BE2C (cell line): ENCODE data around the gene OPA3.

ENCODE experiments used
- DNase-seq: peaks from one replicate; pipeline ENCODE4 v3.0.0-alpha.2; 2020
- H3K27me3 ChIP-seq: fragments of 250-450 bp; sonication (Bioruptor Pico); 2 replicates; pipeline ENCODE4 v1.5.1; 2020; ENCODE audit warnings: mild to moderate bottlenecking
- H3K36me3 ChIP-seq: fragments of 250-450 bp; sonication (Bioruptor Pico); 2 replicates; pipeline ENCODE4 v1.5.1; 2020; ENCODE audit warnings: mild to moderate bottlenecking
- H3K4me1 ChIP-seq: fragments of 250-450 bp; sonication (Bioruptor Pico); 2 replicates; pipeline ENCODE4 v1.5.1; 2020
- H3K4me3 ChIP-seq: 2 replicates; pipeline ENCODE4 v1.5.1; 2011; ENCODE audit warnings: low read depth, low read length
- H3K9me3 ChIP-seq: fragments of 250-450 bp; sonication (Bioruptor Pico); 2 replicates; pipeline ENCODE4 v1.5.1; 2020
- TF ChIP-seq, protein P1 (sequence below): IDR thresholded peaks from 2 replicates; pipeline ENCODE4 v1.5.1; 2012; ENCODE audit warnings: mild to moderate bottlenecking, low read depth, low read length

OPA3 gene

GRCh38 chr19:45495178-45495577 is 89.4 kb downstream of the OPA3 start:
- H3K4me1 ChIP-seq = peaks cover 6% of the 10 kb centered on the region
- TF ChIP-seq, protein P1, sequence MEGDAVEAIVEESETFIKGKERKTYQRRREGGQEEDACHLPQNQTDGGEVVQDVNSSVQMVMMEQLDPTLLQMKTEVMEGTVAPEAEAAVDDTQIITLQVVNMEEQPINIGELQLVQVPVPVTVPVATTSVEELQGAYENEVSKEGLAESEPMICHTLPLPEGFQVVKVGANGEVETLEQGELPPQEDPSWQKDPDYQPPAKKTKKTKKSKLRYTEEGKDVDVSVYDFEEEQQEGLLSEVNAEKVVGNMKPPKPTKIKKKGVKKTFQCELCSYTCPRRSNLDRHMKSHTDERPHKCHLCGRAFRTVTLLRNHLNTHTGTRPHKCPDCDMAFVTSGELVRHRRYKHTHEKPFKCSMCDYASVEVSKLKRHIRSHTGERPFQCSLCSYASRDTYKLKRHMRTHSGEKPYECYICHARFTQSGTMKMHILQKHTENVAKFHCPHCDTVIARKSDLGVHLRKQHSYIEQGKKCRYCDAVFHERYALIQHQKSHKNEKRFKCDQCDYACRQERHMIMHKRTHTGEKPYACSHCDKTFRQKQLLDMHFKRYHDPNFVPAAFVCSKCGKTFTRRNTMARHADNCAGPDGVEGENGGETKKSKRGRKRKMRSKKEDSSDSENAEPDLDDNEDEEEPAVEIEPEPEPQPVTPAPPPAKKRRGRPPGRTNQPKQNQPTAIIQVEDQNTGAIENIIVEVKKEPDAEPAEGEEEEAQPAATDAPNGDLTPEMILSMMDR = no peak
- H3K27me3 ChIP-seq = no peaks in the 10 kb centered on the region
- H3K9me3 ChIP-seq = no peaks in the 10 kb centered on the region; the same call in 1 of the 2 replicates
- no peak for DNase-seq
- peaks cover 21% of the 10 kb centered on the region for H3K36me3 ChIP-seq
- peak overlapping the region; percentile 6; the same call in 1 of the 2 replicates for H3K4me3 ChIP-seq

- TF ChIP-seq, protein P1 = no peak
- Histone ChIP-seq H3K36me3 (peaks cover 21% of the 10 kb centered on the region), H3K27me3 (no peaks in the 10 kb centered on the region), H3K4me3 (no peak overlapping the region), H3K4me1 (peaks cover 5% of the 10 kb centered on the region), H3K9me3 (no peaks in the 10 kb centered on the region; the same call in 1 of the 2 replicates)
- no peak for DNase-seq
These were observed 90.2 kb downstream of the OPA3 start for GRCh38 chr19:45494261-45494916.

DNA sequence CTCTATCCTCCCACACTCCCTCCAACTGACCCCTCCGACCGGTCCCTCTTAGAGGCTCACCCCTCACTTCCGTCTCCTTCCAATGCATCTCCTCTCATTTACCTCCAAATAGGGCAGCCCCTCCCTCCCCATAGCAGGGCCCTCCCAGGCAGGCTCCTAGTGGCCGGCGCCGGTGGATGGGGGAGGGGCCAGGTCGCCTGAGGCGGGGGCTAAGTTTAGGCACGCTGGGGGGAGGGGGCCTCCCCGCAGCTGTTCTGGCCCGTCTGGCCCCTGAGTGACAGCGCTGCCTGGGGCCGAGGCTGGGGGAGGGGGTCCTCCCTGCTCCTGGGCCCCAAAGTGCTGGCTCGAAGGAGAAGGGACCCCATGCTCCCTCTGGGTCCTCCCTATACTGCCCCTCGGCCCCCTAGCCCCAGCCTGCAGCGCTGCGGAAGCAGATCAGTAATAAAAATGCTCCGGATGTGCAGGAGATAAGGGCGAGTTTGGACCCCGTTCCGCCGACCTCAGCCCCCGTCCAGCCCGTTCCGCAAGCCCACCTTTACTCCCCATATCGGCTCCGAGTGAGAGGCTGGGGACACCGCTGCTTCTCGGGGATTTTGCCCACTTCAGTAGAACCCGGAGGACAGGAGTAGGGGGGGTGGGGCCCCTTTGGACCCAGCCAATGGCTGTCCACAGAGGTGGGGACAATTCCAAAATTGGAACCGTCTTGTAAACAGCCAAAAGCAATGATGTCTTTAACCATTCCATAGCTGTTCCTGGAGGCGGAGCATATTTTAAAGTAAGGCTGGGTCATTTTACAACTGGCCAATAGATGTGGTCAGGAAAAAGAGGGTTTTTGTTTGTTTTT is 91.8 kb downstream of the OPA3 start:
- Histone ChIP-seq H3K4me1 (no peaks in the 10 kb centered on the region), H3K27me3 (no peaks in the 10 kb centered on the region), H3K36me3 (peaks cover 21% of the 10 kb centered on the region), H3K4me3 (no peak overlapping the region), H3K9me3 (no peaks in the 10 kb centered on the region)
- TF ChIP-seq, protein P1 = no peak
- DNase-seq = no peak

DNA sequence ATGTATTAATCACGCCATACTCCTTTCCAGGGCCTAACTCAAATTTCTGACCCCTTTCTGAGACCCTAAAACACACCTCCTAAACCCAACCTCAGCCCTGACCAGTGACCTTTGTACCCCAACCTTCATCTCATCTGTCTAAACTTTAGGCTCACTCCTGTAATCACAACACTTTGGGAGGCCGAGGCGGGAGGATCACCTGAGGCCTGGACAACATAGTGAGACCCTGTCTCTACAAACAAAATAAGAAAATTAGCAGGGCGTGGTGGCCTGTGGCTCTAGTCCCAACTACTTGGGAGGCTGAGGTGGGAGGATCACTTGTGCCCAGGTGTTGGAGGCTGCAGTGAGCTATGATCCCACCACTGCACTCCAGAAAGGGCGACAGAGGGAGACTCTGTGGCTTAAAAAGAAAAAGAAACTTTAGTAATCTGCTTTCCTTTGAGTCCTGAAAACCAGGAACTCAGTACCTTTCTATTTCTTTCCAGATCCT is 92.4 kb downstream of the OPA3 start:
- Histone ChIP-seq H3K4me3 (no peak overlapping the region), H3K36me3 (peaks cover 21% of the 10 kb centered on the region), H3K27me3 (no peaks in the 10 kb centered on the region), H3K9me3 (no peaks in the 10 kb centered on the region), H3K4me1 (no peaks in the 10 kb centered on the region)
- TF ChIP-seq, protein P1 = no peak
- no peak for DNase-seq

GRCh38 chr19:45489216-45489855 is 95.3 kb downstream of the OPA3 start:
- no peak for DNase-seq
- TF ChIP-seq, protein P1 = no peak
- H3K4me1 ChIP-seq = 0 out of 2 replicates have a peak, but pooled peaks cover 3% of the 10 kb centered on the region
- peaks cover 12% of the 10 kb centered on the region for H3K36me3 ChIP-seq
- no peaks in the 10 kb centered on the region for H3K27me3 ChIP-seq
- H3K9me3 ChIP-seq = no peaks in the 10 kb centered on the region
- no peak overlapping the region for H3K4me3 ChIP-seq
